Endodermal cell (in vitro differentiated cells): ENCODE results near the gene COL5A1. TPM values are rescaled to one million over a fixed set of nuclear protein-coding genes. Genes with fewer than 3 reads are reported as not detected.
A peak's percentile ranks its signal among the peaks of the same experiment; 100 is the strongest.

Experiments
- DNase-seq: peaks from one replicate; pipeline ENCODE4 v3.0.0-alpha.2; 2017
- H3K27ac ChIP-seq: 2 replicates; pipeline ENCODE4 v1.5.1; 2013; ENCODE audit warnings: mild to moderate bottlenecking, low read depth, low read length, moderate library complexity
- H3K27me3 ChIP-seq: 2 replicates; pipeline ENCODE4 v1.6.1; 2013; ENCODE audit warnings: mild to moderate bottlenecking, low read length, moderate library complexity; ENCODE audit not compliant: insufficient read depth, control insufficient read depth, poor library complexity, severe bottlenecking
- H3K36me3 ChIP-seq: 2 replicates; pipeline ENCODE4 v1.7.0; 2013; ENCODE audit warnings: mild to moderate bottlenecking, low read length, moderate library complexity; ENCODE audit not compliant: control insufficient read depth, insufficient read depth
- H3K4me1 ChIP-seq: one replicate; pipeline ENCODE4 v1.7.0; 2013; ENCODE audit warnings: low read length; ENCODE audit not compliant: control insufficient read depth, insufficient read depth
- H3K4me3 ChIP-seq: 2 replicates; pipeline ENCODE4 v1.5.1; 2013; ENCODE audit warnings: mild to moderate bottlenecking, low read length, moderate library complexity
- H3K9ac ChIP-seq: 2 replicates; pipeline ENCODE4 v1.6.1; 2013; ENCODE audit warnings: mild to moderate bottlenecking, low read length, moderate library complexity; ENCODE audit not compliant: poor library complexity, severe bottlenecking; ENCODE audit errors: extremely low read depth
- H3K9me3 ChIP-seq: 2 replicates; pipeline ENCODE4 v1.6.1; 2013; ENCODE audit warnings: mild to moderate bottlenecking, low read length, moderate library complexity; ENCODE audit not compliant: control insufficient read depth
- H3K27ac Mint-ChIP-seq: 2 replicates; pipeline ENCODE4 v1.8.0; 2020; ENCODE audit warnings: mixed read lengths
- H3K27me3 Mint-ChIP-seq: 2 replicates; pipeline ENCODE4 v1.8.0; 2021; ENCODE audit warnings: mild to moderate bottlenecking, mixed read lengths; ENCODE audit not compliant: insufficient read depth
- H3K36me3 Mint-ChIP-seq: 2 replicates; pipeline ENCODE4 v1.8.0; 2020; ENCODE audit warnings: low read depth, mixed read lengths
- H3K4me1 Mint-ChIP-seq: 2 replicates; pipeline ENCODE4 v1.8.0; 2020; ENCODE audit warnings: mixed read lengths
- H3K4me3 Mint-ChIP-seq: 2 replicates; pipeline ENCODE4 v1.8.0; 2020; ENCODE audit warnings: mild to moderate bottlenecking, moderate library complexity, mixed read lengths
- H3K9me3 Mint-ChIP-seq: 2 replicates; pipeline ENCODE4 v1.8.0; 2020; ENCODE audit warnings: mild to moderate bottlenecking, mixed read lengths
- CTCF ChIP-seq: fragments of 200-600 bp; sonication (generic); conservative IDR thresholded peaks from 2 replicates; pipeline ENCODE4 v1.5.0; 2021; ENCODE audit warnings: antibody characterized with exemption, mild to moderate bottlenecking
- WGBS, 2 experiments: methylation state at CpG; one replicate each; pipeline versions ENCODE4 v1.1.5 to v1.1.7; 2013; ENCODE audit warnings: missing lambda C conversion rate in 2 of 2, mixed read lengths in 1 of 2; ENCODE audit not compliant: insufficient coverage in 1 of 2, insufficient read length in 1 of 2; 5-methylcytosine and 5-hydroxymethylcytosine counted together
- total RNA-seq, 2 donors: library from RNA; stranded (reverse); fragmentation: NEBNext Ultra II Directional in 1 of 2; extraction: Animal tissue kit (Norgen Biotek cat#: 25700) in 1 of 2; gene quantifications; 2 replicates in 1 of 2; 3 replicates in 1 of 2; pipeline ENCODE4 v1.2.1, GENCODE V29; 2021

Gene COL5A1
- total RNA-seq, 2 donors from 2014 or later, result 65.3 to 76.6 TPM

GRCh38 chr9:134781591-134782302, 140.1 kb downstream of the COL5A1 start:
- Mint-ChIP-seq H3K36me3 (peaks cover 2% of the 10 kb centered on the region), H3K27ac (no peak overlapping the region), H3K4me3 (no peak overlapping the region), H3K4me1 (no peaks in the 10 kb centered on the region), H3K27me3 (no peaks in the 10 kb centered on the region), H3K9me3 (no peaks in the 10 kb centered on the region)
- Histone ChIP-seq H3K4me1 (no peaks in the 10 kb centered on the region), H3K9me3 (no peaks in the 10 kb centered on the region), H3K27ac (no peak overlapping the region), H3K36me3 (no peaks in the 10 kb centered on the region), H3K9ac (no peak overlapping the region), H3K27me3 (no peaks in the 10 kb centered on the region), H3K4me3 (no peak overlapping the region)
- DNase-seq, result peak; percentile 77
- peak; percentile 69 for TF ChIP-seq CTCF
- WGBS, 2 experiments, result 85 to 94% methylated on average over 12 to 28 of the region's 28 CpGs

GRCh38 chr9:134782921-134783698, 141.5 kb downstream of the COL5A1 start:
- Mint-ChIP-seq H3K36me3 (peaks cover 4% of the 10 kb centered on the region), H3K27ac (no peak overlapping the region), H3K27me3 (no peaks in the 10 kb centered on the region), H3K9me3 (no peaks in the 10 kb centered on the region), H3K4me3 (no peak overlapping the region), H3K4me1 (no peaks in the 10 kb centered on the region)
- H3K4me1 ChIP-seq, result no peaks in the 10 kb centered on the region
- H3K27ac ChIP-seq, result no peak overlapping the region
- no peak overlapping the region for H3K9ac ChIP-seq
- TF ChIP-seq CTCF, result no peak
- no peak for DNase-seq
- no peaks in the 10 kb centered on the region for H3K36me3 ChIP-seq
- WGBS, 2 experiments, result 94 to 97% methylated on average over 26 to 33 of the region's 33 CpGs
- H3K27me3 ChIP-seq, result no peaks in the 10 kb centered on the region
- H3K9me3 ChIP-seq, result no peaks in the 10 kb centered on the region
- H3K4me3 ChIP-seq, result no peak overlapping the region

GRCh38 chr9:134783699-134784039, 142.1 kb downstream of the COL5A1 start:
- Histone ChIP-seq H3K4me3 (no peak overlapping the region), H3K27ac (no peak overlapping the region), H3K27me3 (no peaks in the 10 kb centered on the region), H3K36me3 (no peaks in the 10 kb centered on the region), H3K4me1 (no peaks in the 10 kb centered on the region), H3K9ac (no peak overlapping the region), H3K9me3 (no peaks in the 10 kb centered on the region)
- Mint-ChIP-seq H3K27me3 (no peaks in the 10 kb centered on the region), H3K27ac (no peak overlapping the region), H3K4me1 (no peaks in the 10 kb centered on the region), H3K4me3 (no peak overlapping the region), H3K36me3 (peaks cover 4% of the 10 kb centered on the region), H3K9me3 (no peaks in the 10 kb centered on the region)
- no peak for TF ChIP-seq CTCF
- no peak for DNase-seq
- 94 to 97% methylated on average over 12 of the region's 12 CpGs for WGBS, 2 experiments
